Endometrial microvascular endothelial cells (primary cell): ENCODE data around the gene CYP4B1. TPM values are rescaled to one million over a fixed set of nuclear protein-coding genes. Genes with fewer than 3 reads are reported as not detected.

Source experiments
- total RNA-seq: library from RNA; depleted of rRNA; stranded (reverse); fragments of >200 nt; gene quantifications from one replicate; pipeline ENCODE4 v1.2.3, GENCODE V29; 2015; ENCODE audit errors: inconsistent ontology term

Gene CYP4B1
- total RNA-seq, 1 donor from 2014 or later: not detected

Other genes starting within 250 kb of the CYP4B1 start
- gene KNCN, start 247.4 kb upstream of the CYP4B1 start, total RNA-seq: not detected
- 21.0 TPM for gene MKNK1, start 194.8 kb upstream of the CYP4B1 start, total RNA-seq
- 3.3 TPM for gene MOB3C, start 182.2 kb upstream of the CYP4B1 start, total RNA-seq
- 64.8 TPM for gene ATPAF1, start 130.7 kb upstream of the CYP4B1 start, total RNA-seq
- gene TEX38, start 127.2 kb upstream of the CYP4B1 start, total RNA-seq: not detected
- gene EFCAB14, start 79.9 kb upstream of the CYP4B1 start, total RNA-seq: 46.5 TPM
- not detected for gene CYP4A11, start 142.4 kb downstream of the CYP4B1 start, total RNA-seq
- gene CYP4X1, start 224.6 kb downstream of the CYP4B1 start, total RNA-seq: not detected